SU-DHL-6 (cell line): ENCODE measurements around the gene PLCZ1.

Source experiments
- H2AFZ ChIP-seq: fragments of 200-600 bp; sonication (generic); 2 replicates; pipeline ENCODE4 v1.6.1; 2014; ENCODE audit warnings: low read depth, mild to moderate bottlenecking, moderate library complexity, mixed read lengths, antibody characterized with exemption, low read length; ENCODE audit not compliant: severe bottlenecking
- H3F3A ChIP-seq: fragments of 200-600 bp; shearing (Covaris generic); 2 replicates; pipeline ENCODE4 v1.6.0; 2016; ENCODE audit warnings: antibody characterized with exemption, mild to moderate bottlenecking; ENCODE audit not compliant: insufficient read depth
- H3K27ac ChIP-seq: fragments of 200-600 bp; sonication (generic); 2 replicates; pipeline ENCODE4 v1.5.1; 2016; ENCODE audit warnings: low read depth, mild to moderate bottlenecking, low read length, moderate library complexity, mixed read lengths
- H3K27me3 ChIP-seq: fragments of 200-600 bp; sonication (generic), shearing (Covaris generic); 2 replicates; pipeline ENCODE4 v1.6.0; 2014; ENCODE audit warnings: mild to moderate bottlenecking, low read length
- H3K36me3 ChIP-seq: fragments of 200-600 bp; sonication (generic); 2 replicates; pipeline ENCODE4 v1.6.1; 2014; ENCODE audit warnings: mild to moderate bottlenecking, low read length, mixed read lengths
- H3K4me2 ChIP-seq: fragments of 300-600, 200-600 bp; shearing (Covaris generic), sonication (generic); 2 replicates; pipeline ENCODE4 v1.6.0; 2014; ENCODE audit warnings: low read length, low read depth, mild to moderate bottlenecking; ENCODE audit not compliant: poor library complexity, severe bottlenecking
- H3K4me3 ChIP-seq: fragments of 200-600 bp; sonication (generic); 2 replicates; pipeline ENCODE4 v1.5.1; 2014; ENCODE audit warnings: antibody characterized with exemption, low read length, mild to moderate bottlenecking, mixed read lengths; ENCODE audit not compliant: insufficient read depth, poor library complexity, severe bottlenecking
- H3K79me2 ChIP-seq: fragments of 200-600 bp; sonication (generic); 2 replicates; pipeline ENCODE4 v1.6.1; 2014; ENCODE audit warnings: mild to moderate bottlenecking, low read length, moderate library complexity; ENCODE audit not compliant: insufficient read depth
- H3K9ac ChIP-seq: fragments of 200-600 bp; sonication (generic); 2 replicates; pipeline ENCODE4 v1.7.0; 2014; ENCODE audit warnings: mild to moderate bottlenecking, low read length
- H3K9me2 ChIP-seq: fragments of 200-600 bp; sonication (generic); replicated peaks from 2 replicates; pipeline ENCODE4 v1.6.1; 2014; ENCODE audit warnings: low read length; ENCODE audit not compliant: insufficient read depth
- H3K9me3 ChIP-seq: fragments of 200-600 bp; sonication (generic); 2 replicates; pipeline ENCODE4 v1.6.1; 2014; ENCODE audit warnings: low read length, mixed read lengths; ENCODE audit not compliant: insufficient read depth
- H4K20me1 ChIP-seq: fragments of 200-600 bp; sonication (generic); 2 replicates; pipeline ENCODE4 v1.6.1; 2014; ENCODE audit warnings: low read depth, mild to moderate bottlenecking, antibody characterized with exemption, low read length, moderate library complexity, mixed read lengths
- CTCF ChIP-seq: fragments of 200-600 bp; sonication (generic); IDR thresholded peaks from one replicate; pipeline ENCODE4 v1.5.1; 2017; ENCODE audit warnings: antibody characterized with exemption, mild to moderate bottlenecking, low read length, moderate library complexity; ENCODE audit not compliant: insufficient read depth, poor library complexity, severe bottlenecking
- EZH2phosphoT487 ChIP-seq: fragments of 200-600 bp; sonication (generic), shearing (Covaris generic); conservative IDR thresholded peaks from 2 replicates; pipeline ENCODE4 v1.6.1; 2018; ENCODE audit warnings: mild to moderate bottlenecking, antibody characterized with exemption, low read length, moderate library complexity, mixed read lengths

Gene PLCZ1

DNA sequence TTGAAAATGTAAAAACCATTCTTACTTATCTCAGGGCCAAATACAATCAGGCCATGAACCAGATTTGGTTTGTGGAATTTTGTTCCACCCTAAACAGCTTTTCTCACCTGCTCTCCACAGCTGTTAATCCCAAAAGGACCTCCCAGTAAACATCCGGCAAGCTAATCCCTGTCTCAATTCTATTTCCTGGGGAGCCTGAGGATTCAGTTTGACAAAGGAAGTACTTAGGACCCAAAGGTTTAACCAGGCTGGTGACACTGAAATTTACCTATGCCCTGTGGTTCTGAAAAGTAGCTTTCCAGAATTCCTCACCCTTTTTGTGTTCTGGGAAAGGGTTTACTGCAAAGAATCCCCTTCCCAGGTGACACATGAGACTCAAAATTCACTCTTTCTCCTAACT lies 15.1 kb upstream of the PLCZ1 start:
- Histone ChIP-seq H2AFZ (no peak overlapping the region), H3F3A (no peaks in the 10 kb centered on the region), H3K4me2 (no peak overlapping the region), H4K20me1 (no peaks in the 10 kb centered on the region), H3K27me3 (no peaks in the 10 kb centered on the region), H3K79me2 (no peaks in the 10 kb centered on the region), H3K27ac (no peak overlapping the region), H3K9me2 (no peaks in the 10 kb centered on the region), H3K36me3 (no peaks in the 10 kb centered on the region), H3K9me3 (no peaks in the 10 kb centered on the region), H3K4me3 (no peak overlapping the region), H3K9ac (no peak overlapping the region)
- no peak for TF ChIP-seq CTCF
- TF ChIP-seq EZH2phosphoT487: no peak

DNA sequence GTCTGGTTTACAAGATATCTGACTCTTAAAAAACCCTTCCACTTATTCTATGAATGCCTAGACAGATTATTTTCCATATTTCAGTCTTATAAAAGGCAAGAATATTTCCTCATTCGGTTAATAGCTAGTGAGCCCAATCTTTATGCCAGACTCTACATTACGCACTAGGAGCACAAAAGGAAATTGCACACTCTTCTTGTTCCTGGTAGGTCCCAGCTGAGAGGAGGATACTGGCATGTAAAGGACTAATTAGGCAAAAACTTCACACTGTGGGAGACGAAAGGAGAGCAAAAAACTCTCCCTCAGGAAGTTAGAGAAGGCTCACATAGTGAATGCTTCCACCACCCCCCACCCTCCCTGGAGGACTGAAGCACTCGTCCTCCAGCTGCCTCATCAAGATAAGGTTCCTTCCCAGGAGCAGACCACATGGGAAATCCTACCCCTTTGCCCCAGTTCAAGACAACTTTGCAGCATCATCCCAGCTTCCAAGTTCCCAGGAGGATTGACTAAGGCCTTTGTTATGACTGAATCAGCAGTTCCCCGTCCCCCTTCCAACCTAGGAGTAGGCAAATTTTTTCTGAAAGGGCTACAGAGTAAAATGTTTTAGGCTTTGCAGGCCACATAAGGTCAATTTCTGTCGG lies 14.6 kb upstream of the PLCZ1 start:
- H3K4me2 ChIP-seq: no peak overlapping the region
- H3K27me3 ChIP-seq: no peaks in the 10 kb centered on the region
- H3F3A ChIP-seq: no peaks in the 10 kb centered on the region
- TF ChIP-seq EZH2phosphoT487 (no peak), CTCF (no peak)
- H3K9ac ChIP-seq: no peak overlapping the region
- H3K9me2 ChIP-seq: no peaks in the 10 kb centered on the region
- no peaks in the 10 kb centered on the region for H3K9me3 ChIP-seq
- H3K79me2 ChIP-seq: no peaks in the 10 kb centered on the region
- H3K27ac ChIP-seq: no peak overlapping the region
- H4K20me1 ChIP-seq: no peaks in the 10 kb centered on the region
- no peaks in the 10 kb centered on the region for H3K36me3 ChIP-seq
- no peak overlapping the region for H2AFZ ChIP-seq
- H3K4me3 ChIP-seq: no peak overlapping the region

DNA sequence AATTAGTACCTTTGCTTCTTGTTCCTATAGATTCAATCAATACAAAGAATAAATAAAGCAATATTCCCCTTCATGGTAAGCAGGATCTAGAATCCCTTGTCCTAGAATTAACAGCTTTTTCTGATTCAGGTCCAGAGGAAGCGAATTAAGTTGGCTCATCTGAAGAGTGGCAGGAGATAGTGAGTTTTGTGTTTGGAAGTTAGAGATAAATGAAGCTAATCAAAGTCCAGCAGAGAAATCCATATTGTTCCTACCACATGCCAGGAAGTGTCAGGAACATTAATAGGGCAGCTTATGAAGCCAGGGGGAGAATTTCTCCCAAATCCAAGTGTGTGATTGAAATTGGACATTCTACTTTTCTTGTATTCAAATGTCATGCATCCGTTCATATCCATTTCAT lies 14.1 kb upstream of the PLCZ1 start:
- Histone ChIP-seq H3K27me3 (no peaks in the 10 kb centered on the region), H3K36me3 (no peaks in the 10 kb centered on the region), H3K79me2 (no peaks in the 10 kb centered on the region), H3F3A (no peaks in the 10 kb centered on the region), H3K9me3 (no peaks in the 10 kb centered on the region), H3K9ac (no peak overlapping the region), H3K27ac (no peak overlapping the region), H4K20me1 (no peaks in the 10 kb centered on the region), H3K9me2 (no peaks in the 10 kb centered on the region), H2AFZ (no peak overlapping the region), H3K4me2 (no peak overlapping the region), H3K4me3 (no peak overlapping the region)
- TF ChIP-seq EZH2phosphoT487: no peak

GRCh38 chr12:18750085-18750484 lies 12.3 kb upstream of the PLCZ1 start:
- no peaks in the 10 kb centered on the region for H3K79me2 ChIP-seq
- no peaks in the 10 kb centered on the region for H3K9me3 ChIP-seq
- H3K27ac ChIP-seq: no peak overlapping the region
- no peak for TF ChIP-seq CTCF
- TF ChIP-seq EZH2phosphoT487: no peak
- no peak overlapping the region for H3K4me2 ChIP-seq
- no peaks in the 10 kb centered on the region for H3K27me3 ChIP-seq
- no peaks in the 10 kb centered on the region for H3K9me2 ChIP-seq
- H4K20me1 ChIP-seq: no peaks in the 10 kb centered on the region
- H3K4me3 ChIP-seq: no peak overlapping the region
- no peaks in the 10 kb centered on the region for H3K36me3 ChIP-seq
- H3K9ac ChIP-seq: no peak overlapping the region
- H2AFZ ChIP-seq: no peak overlapping the region
- no peaks in the 10 kb centered on the region for H3F3A ChIP-seq
